WI38 (cell line): ENCODE results near the gene GFAP.

ENCODE experiments used
- H3K4me3 ChIP-seq: 2 replicates; pipeline ENCODE4 v1.5.1; 2011; ENCODE audit warnings: low read depth, mild to moderate bottlenecking, control low read depth, low read length
- TF ChIP-seq, protein P1 (sequence below): IDR thresholded peaks from 2 replicates; pipeline ENCODE4 v1.5.1; 2012; ENCODE audit warnings: low read depth, mild to moderate bottlenecking, control low read depth, low read length

GFAP gene

DNA sequence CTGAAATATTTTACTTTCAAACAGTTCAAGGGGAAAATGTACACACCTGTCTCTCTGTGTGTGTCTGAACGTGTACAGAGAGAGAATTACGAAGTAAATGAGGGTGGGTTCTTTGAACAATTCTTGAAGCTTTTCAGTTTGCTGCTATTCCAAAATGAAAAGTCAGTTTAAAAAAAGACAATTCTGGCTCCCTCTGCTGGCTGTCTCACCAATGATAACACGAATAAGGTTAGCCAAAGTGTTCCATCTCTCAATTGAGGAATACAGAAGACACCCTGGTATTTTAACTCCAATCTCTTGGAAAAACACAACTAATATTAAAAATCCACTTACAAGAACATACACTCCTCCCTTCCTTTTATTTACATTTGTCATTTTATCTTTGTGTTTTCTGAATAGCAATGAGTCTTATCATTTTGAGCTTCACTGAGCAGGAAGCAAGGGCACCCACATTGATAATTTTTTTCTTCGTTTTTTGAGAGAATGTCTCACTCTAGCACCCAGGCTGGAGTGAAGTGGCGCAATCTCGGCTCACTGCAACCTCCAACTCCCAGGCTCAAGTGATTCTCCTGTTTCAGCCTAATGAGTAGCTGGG, 36.6 kb downstream of the GFAP start:
- TF ChIP-seq, protein P1, sequence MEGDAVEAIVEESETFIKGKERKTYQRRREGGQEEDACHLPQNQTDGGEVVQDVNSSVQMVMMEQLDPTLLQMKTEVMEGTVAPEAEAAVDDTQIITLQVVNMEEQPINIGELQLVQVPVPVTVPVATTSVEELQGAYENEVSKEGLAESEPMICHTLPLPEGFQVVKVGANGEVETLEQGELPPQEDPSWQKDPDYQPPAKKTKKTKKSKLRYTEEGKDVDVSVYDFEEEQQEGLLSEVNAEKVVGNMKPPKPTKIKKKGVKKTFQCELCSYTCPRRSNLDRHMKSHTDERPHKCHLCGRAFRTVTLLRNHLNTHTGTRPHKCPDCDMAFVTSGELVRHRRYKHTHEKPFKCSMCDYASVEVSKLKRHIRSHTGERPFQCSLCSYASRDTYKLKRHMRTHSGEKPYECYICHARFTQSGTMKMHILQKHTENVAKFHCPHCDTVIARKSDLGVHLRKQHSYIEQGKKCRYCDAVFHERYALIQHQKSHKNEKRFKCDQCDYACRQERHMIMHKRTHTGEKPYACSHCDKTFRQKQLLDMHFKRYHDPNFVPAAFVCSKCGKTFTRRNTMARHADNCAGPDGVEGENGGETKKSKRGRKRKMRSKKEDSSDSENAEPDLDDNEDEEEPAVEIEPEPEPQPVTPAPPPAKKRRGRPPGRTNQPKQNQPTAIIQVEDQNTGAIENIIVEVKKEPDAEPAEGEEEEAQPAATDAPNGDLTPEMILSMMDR = peak; percentile 35; the same call in 1 of the 2 replicates
- H3K4me3 ChIP-seq = no peak overlapping the region

GRCh38 chr17:44877121-44877520, 38.2 kb downstream of the GFAP start:
- no peak overlapping the region for H3K4me3 ChIP-seq
- TF ChIP-seq, protein P1 = no peak

DNA sequence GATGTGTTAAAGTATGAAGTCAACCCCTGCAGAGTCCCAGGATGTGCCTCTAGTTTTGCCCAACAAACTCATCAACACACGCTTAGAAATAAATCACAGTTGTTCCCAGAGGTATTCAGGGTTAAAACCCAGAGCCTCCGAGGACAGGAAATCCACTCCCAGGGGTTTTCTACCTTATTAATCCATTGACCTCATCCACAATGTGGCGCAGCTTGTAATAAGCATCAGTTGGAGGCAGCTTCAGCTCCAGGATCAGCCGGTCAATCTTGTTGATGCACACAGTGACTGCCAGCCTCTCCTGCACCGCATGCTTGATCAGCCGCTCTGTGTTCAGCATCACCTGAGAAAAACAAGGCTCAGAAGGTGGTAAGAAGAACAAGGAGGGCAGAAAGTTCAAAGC, 39.5 kb downstream of the GFAP start:
- no peak overlapping the region for H3K4me3 ChIP-seq
- TF ChIP-seq, protein P1 = no peak

GRCh38 chr17:44872131-44872768, 43.0 kb downstream of the GFAP start:
- no peak overlapping the region for H3K4me3 ChIP-seq
- TF ChIP-seq, protein P1 = no peak

DNA sequence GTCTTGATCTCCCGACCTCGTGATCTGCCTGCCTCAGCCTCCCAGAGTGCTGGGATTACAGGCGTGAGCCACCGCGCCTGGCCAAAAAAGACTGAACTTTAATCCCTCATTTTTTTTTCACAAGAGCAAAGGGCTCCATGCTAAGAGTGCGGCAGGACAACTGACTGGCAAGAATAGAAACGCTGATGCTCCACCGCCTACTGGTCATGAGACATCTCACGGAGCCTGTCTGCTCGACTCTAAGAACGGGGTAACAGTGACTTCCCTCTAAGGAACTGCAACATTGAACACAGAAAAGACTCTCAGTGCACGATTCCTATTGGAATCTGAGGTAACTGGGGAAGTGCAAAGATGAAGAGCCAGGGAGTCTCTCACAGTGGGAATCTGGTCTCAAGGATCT, 43.7 kb downstream of the GFAP start:
- TF ChIP-seq, protein P1 = no peak

GRCh38 chr17:44867841-44868240, 47.5 kb downstream of the GFAP start:
- H3K4me3 ChIP-seq = no peak overlapping the region

More for the DNA sequence above, 43.7 kb downstream of the GFAP start:
- H3K4me3 ChIP-seq = no peak overlapping the region

DNA sequence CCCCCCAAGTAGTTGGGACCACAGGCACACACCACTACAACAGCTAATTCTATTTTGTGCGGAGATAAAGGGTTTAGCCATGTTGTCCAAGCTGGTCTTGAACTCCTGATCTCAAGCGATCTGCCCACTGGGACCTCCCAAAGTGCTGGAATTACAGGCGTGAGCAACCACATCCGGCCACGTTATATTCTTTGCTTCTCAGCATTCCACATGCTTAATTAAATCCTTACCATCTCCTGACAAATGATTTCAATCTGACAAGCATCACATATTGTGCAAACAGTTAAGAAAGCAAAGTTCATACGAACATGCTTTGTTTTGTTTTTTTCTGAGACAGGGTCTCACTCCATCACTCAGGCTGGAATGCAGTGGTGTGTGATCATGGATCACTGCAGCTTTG, 49.4 kb downstream of the GFAP start:
- TF ChIP-seq, protein P1 = no peak
- H3K4me3 ChIP-seq = no peak overlapping the region

More at GRCh38 chr17:44867841-44868240, 47.5 kb downstream of the GFAP start:
- TF ChIP-seq, protein P1 = no peak
